B cell (primary cell): Measurements from ENCODE around the gene RBM28. TPM values are rescaled to one million over a fixed set of nuclear protein-coding genes. Genes with fewer than 3 reads are reported as not detected.

ENCODE experiments used
- ATAC-seq: fragments of 200-7000 bp; cut with Tn5 transposase; one replicate; pipeline ENCODE4 v1.10.0; 2021; ENCODE audit warnings: low read depth, mild to moderate bottlenecking, moderate number of reproducible peaks, moderate library complexity
- CTCF ChIA-PET: fragments of 350-600 bp; sonication (Branson Sonifier 250); formaldehyde crosslinking; loops from one replicate; lab custom pipeline; 2021; ENCODE audit warnings: antibody characterized with exemption, inconsistent platforms; lab: Charles Lee
- POLR2A ChIA-PET: fragments of 350-600 bp; sonication (Branson Sonifier 250); formaldehyde crosslinking; loops from one replicate; lab custom pipeline; 2021; ENCODE audit warnings: antibody characterized with exemption; lab: Charles Lee
- DNase-seq: peaks from one replicate; pipeline ENCODE4 v3.0.0; 2013
- H2AFZ ChIP-seq: 2 replicates; pipeline ENCODE4 v1.6.1; 2012; ENCODE audit warnings: mild to moderate bottlenecking, low read depth, low read length; ENCODE audit not compliant: insufficient read depth, poor library complexity, severe bottlenecking
- H3K27ac ChIP-seq, 2 donors: 1 replicate in 1 of 2; 2 replicates in 1 of 2; pipeline ENCODE4 v1.5.1; 2012 to 2013; ENCODE audit warnings: low read length in 2 of 2, mild to moderate bottlenecking in 2 of 2, moderate library complexity in 1 of 2
- H3K27me3 ChIP-seq, 4 experiments: fragments of 200-600 bp in 1 of 4; sonication (generic) in 1 of 4; replicated peaks in 1 of 4; 1 replicate in 2 of 4; 2 replicates in 2 of 4; pipeline versions ENCODE4 v1.6.1 to v1.7.0; 2013 to 2016; ENCODE audit warnings: low read length in 3 of 4, mild to moderate bottlenecking in 2 of 4, mixed read lengths in 1 of 4, moderate library complexity in 1 of 4; ENCODE audit not compliant: insufficient read depth in 4 of 4, control insufficient read depth in 3 of 4; ENCODE audit errors: control extremely low read depth in 1 of 4
- H3K36me3 ChIP-seq, 2 experiments: replicated peaks in 1 of 2; 1 replicate in 1 of 2; 2 replicates in 1 of 2; pipeline versions ENCODE4 v1.6.1 to v1.7.1; 2013; ENCODE audit warnings: low read length in 1 of 2; ENCODE audit not compliant: insufficient read depth in 2 of 2, control insufficient read depth in 1 of 2; ENCODE audit errors: control extremely low read depth in 1 of 2, extremely low read depth in 1 of 2
- H3K4me1 ChIP-seq, 2 donors: fragments of 200-600 bp in 1 of 2; sonication (generic) in 1 of 2; 1 replicate in 1 of 2; 2 replicates in 1 of 2; pipeline versions ENCODE4 v1.5.1 to v1.6.1; 2013 to 2017; ENCODE audit warnings: low read length in 2 of 2; ENCODE audit not compliant: control insufficient read depth in 2 of 2, insufficient read depth in 2 of 2
- H3K4me2 ChIP-seq: replicated peaks from 2 replicates; pipeline ENCODE3; 2012; ENCODE audit warnings: mild to moderate bottlenecking, low read depth, low read length; ENCODE audit not compliant: poor library complexity, severe bottlenecking
- H3K4me3 ChIP-seq, 5 experiments: fragments of 200-600 bp in 1 of 5; sonication (generic) in 1 of 5; 1 replicate in 3 of 5; 2 replicates in 2 of 5; pipeline versions ENCODE4 v1.5.1 to v1.7.0; 2011 to 2016; ENCODE audit warnings: low read length in 4 of 5, mild to moderate bottlenecking in 4 of 5, low read depth in 2 of 5, control low read depth in 1 of 5, moderate library complexity in 1 of 5; ENCODE audit not compliant: insufficient read depth in 1 of 5; ENCODE audit errors: control extremely low read depth in 1 of 5, extremely low read depth in 1 of 5
- H3K79me2 ChIP-seq: fragments of 200-600 bp; sonication (generic); one replicate; pipeline ENCODE4 v1.6.0; 2016; ENCODE audit warnings: low read length; ENCODE audit not compliant: control insufficient read depth, insufficient read depth
- H3K9ac ChIP-seq: fragments of 200-600 bp; sonication (generic); 2 replicates; pipeline ENCODE4 v1.6.1; 2017; ENCODE audit warnings: mild to moderate bottlenecking, low read length, moderate library complexity
- H3K9me3 ChIP-seq, 3 donors: one replicate each; pipeline versions ENCODE4 v1.6.1 to v1.7.1; 2013; ENCODE audit warnings: low read length in 2 of 3; ENCODE audit not compliant: control insufficient read depth in 2 of 3, insufficient read depth in 1 of 3; ENCODE audit errors: control extremely low read depth in 1 of 3
- H4K20me1 ChIP-seq: 2 replicates; pipeline ENCODE4 v1.6.0; 2012; ENCODE audit warnings: mild to moderate bottlenecking, low read length; ENCODE audit not compliant: insufficient read depth, control insufficient read depth, poor library complexity, severe bottlenecking
- H3K27ac Mint-ChIP-seq: one replicate; pipeline ENCODE4 v1.8.0; 2021; ENCODE audit warnings: mixed read lengths
- H3K27me3 Mint-ChIP-seq: one replicate; pipeline ENCODE4 v1.8.0; 2021; ENCODE audit warnings: mixed read lengths
- H3K4me1 Mint-ChIP-seq: one replicate; pipeline ENCODE4 v1.8.0; 2021; ENCODE audit warnings: mixed read lengths
- H3K4me3 Mint-ChIP-seq: one replicate; pipeline ENCODE4 v1.8.0; 2021; ENCODE audit warnings: mixed read lengths
- H3K9me3 Mint-ChIP-seq: one replicate; pipeline ENCODE4 v1.8.0; 2022; ENCODE audit warnings: mixed read lengths; ENCODE audit not compliant: insufficient read depth
- EZH2 ChIP-seq: IDR thresholded peaks from 2 replicates; pipeline ENCODE4 v1.6.1; 2012; ENCODE audit warnings: borderline replicate concordance, low read depth, mild to moderate bottlenecking, moderate library complexity, low read length; ENCODE audit not compliant: insufficient read depth, poor library complexity, severe bottlenecking
- WGBS: methylation state at CpG from one replicate; pipeline ENCODE4 v1.1.5; 2013; ENCODE audit warnings: missing lambda C conversion rate; ENCODE audit not compliant: insufficient coverage; 5-methylcytosine and 5-hydroxymethylcytosine counted together
- intact Hi-C: fragments of 100-400 bp; cut with micrococcal nuclease; formaldehyde crosslinking; loops from one replicate; pipeline ENCODE4 v1.10.0; 2022
- polyA plus RNA-seq: library from polyadenylated mRNA; depleted of rRNA; stranded (reverse); fragments of >200 nt; gene quantifications from 2 replicates; pipeline ENCODE4 v1.2.3, GENCODE V29; 2012
- total RNA-seq, 2 donors: library from RNA; stranded (reverse); fragments of 120-200 nt in 1 of 2; gene quantifications; 1 replicate in 1 of 2; 2 replicates in 1 of 2; pipeline versions ENCODE4 v1.2.3 to v1.2.4, GENCODE V29; 2013 to 2022
- TF ChIP-seq, protein P1 (sequence below): fragments of 200-600 bp; IDR thresholded peaks from one replicate; pipeline ENCODE4 v1.8.0; 2022; ENCODE audit warnings: antibody characterized with exemption, mild to moderate bottlenecking

RBM28 gene
- total and polyA plus RNA-seq, 2 donors (not counting 1 experiment from before 2014, with no cell fraction given): 10.7 to 46.2 TPM

DNA sequence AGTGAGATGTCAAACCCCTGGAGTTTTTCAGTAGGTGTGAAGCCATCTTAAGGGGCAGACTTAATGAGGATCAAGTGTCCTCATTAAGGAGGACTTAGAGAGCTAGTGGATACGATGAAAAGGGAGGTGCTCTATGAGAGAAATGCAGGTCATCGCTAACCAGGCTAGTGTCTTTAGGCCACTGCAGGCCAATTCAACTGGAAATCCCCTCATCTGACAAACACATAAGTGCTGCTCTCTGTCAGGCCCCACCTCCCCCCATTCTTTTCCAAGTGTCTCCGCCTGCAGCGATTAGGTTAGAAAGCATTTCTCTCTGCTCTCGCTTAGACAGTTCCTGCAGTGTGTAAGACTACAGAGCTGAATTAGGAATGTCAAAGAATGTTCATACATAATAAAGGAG lies 33.7 kb downstream of the RBM28 start:
- H3K4me1 Mint-ChIP-seq: no peaks in the 10 kb centered on the region
- H3K27ac Mint-ChIP-seq: no peak overlapping the region
- ChIA-PET POLR2A (no interaction called here), CTCF (no interaction called here)
- H3K27me3 Mint-ChIP-seq: no peaks in the 10 kb centered on the region
- Histone ChIP-seq H3K27ac (no peak overlapping the region), H3K4me3 (no peak overlapping the region), H3K4me1 (no peaks in the 10 kb centered on the region), H2AFZ (no peak overlapping the region), H3K9ac (no peak overlapping the region), H3K36me3 (peaks cover 13 to 77% of the 10 kb centered on the region in 2 experiments), H3K27me3 (no peaks in the 10 kb centered on the region), H3K9me3 (no peaks in the 10 kb centered on the region), H4K20me1 (no peaks in the 10 kb centered on the region), H3K79me2 (no peaks in the 10 kb centered on the region), H3K4me2 (no peak overlapping the region)
- intact Hi-C loops: no loop called here
- no peak overlapping the region for H3K4me3 Mint-ChIP-seq
- no peak for ATAC-seq
- no peaks in the 10 kb centered on the region for H3K9me3 Mint-ChIP-seq
- no CpG with 5 or more reads among the region's 5 CpGs for WGBS
- DNase-seq: no peak
- TF ChIP-seq, protein P1, sequence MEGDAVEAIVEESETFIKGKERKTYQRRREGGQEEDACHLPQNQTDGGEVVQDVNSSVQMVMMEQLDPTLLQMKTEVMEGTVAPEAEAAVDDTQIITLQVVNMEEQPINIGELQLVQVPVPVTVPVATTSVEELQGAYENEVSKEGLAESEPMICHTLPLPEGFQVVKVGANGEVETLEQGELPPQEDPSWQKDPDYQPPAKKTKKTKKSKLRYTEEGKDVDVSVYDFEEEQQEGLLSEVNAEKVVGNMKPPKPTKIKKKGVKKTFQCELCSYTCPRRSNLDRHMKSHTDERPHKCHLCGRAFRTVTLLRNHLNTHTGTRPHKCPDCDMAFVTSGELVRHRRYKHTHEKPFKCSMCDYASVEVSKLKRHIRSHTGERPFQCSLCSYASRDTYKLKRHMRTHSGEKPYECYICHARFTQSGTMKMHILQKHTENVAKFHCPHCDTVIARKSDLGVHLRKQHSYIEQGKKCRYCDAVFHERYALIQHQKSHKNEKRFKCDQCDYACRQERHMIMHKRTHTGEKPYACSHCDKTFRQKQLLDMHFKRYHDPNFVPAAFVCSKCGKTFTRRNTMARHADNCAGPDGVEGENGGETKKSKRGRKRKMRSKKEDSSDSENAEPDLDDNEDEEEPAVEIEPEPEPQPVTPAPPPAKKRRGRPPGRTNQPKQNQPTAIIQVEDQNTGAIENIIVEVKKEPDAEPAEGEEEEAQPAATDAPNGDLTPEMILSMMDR: no peak
- TF ChIP-seq EZH2: no peak

DNA sequence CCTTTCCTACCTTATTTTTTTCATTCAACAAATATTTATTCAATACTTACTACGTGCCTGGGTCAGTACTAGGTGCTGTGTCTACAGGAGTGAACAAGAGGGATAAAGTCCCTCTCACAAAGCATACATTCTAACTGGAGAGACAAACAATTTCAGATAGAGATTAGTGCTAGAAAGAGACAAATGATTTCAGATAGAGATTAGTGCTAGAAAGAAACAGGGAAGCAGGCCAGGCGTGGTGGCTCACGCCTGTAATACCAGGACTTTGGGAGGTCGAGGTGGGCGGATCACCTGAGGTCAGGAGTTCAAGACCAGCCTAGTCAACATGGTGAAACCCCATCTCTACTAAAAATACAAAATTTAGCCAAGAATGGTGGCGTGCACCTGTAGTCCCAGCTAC lies 34.6 kb downstream of the RBM28 start:
- no peak for ATAC-seq
- ChIA-PET POLR2A (no interaction called here), CTCF (no interaction called here)
- Histone ChIP-seq H3K4me3 (no peak overlapping the region), H3K4me1 (no peaks in the 10 kb centered on the region), H3K27me3 (no peaks in the 10 kb centered on the region), H3K4me2 (no peak overlapping the region), H4K20me1 (no peaks in the 10 kb centered on the region), H2AFZ (no peak overlapping the region), H3K9ac (no peak overlapping the region), H3K79me2 (no peaks in the 10 kb centered on the region), H3K27ac (no peak overlapping the region), H3K9me3 (no peaks in the 10 kb centered on the region), H3K36me3 (peaks cover 18 to 76% of the 10 kb centered on the region in 2 experiments)
- intact Hi-C loops: no loop called here
- Mint-ChIP-seq H3K9me3 (no peaks in the 10 kb centered on the region), H3K27ac (no peak overlapping the region), H3K4me1 (no peaks in the 10 kb centered on the region), H3K27me3 (no peaks in the 10 kb centered on the region), H3K4me3 (no peak overlapping the region)
- WGBS: 100% methylated on average over 3 of the region's 6 CpGs
- TF ChIP-seq, protein P1: no peak
- no peak for TF ChIP-seq EZH2
- no peak for DNase-seq
